Measurements from ENCODE around the gene PGF. TPM values are rescaled to one million over a fixed set of nuclear protein-coding genes. Genes with fewer than 3 reads are reported as not detected.

Gene PGF
- total and polyA plus RNA-seq, 2 of the 13 experiments (the other 11 are each of a cell fraction or from before 2014, with no cell fraction given): 10.7 to 27.5 TPM

DNA sequence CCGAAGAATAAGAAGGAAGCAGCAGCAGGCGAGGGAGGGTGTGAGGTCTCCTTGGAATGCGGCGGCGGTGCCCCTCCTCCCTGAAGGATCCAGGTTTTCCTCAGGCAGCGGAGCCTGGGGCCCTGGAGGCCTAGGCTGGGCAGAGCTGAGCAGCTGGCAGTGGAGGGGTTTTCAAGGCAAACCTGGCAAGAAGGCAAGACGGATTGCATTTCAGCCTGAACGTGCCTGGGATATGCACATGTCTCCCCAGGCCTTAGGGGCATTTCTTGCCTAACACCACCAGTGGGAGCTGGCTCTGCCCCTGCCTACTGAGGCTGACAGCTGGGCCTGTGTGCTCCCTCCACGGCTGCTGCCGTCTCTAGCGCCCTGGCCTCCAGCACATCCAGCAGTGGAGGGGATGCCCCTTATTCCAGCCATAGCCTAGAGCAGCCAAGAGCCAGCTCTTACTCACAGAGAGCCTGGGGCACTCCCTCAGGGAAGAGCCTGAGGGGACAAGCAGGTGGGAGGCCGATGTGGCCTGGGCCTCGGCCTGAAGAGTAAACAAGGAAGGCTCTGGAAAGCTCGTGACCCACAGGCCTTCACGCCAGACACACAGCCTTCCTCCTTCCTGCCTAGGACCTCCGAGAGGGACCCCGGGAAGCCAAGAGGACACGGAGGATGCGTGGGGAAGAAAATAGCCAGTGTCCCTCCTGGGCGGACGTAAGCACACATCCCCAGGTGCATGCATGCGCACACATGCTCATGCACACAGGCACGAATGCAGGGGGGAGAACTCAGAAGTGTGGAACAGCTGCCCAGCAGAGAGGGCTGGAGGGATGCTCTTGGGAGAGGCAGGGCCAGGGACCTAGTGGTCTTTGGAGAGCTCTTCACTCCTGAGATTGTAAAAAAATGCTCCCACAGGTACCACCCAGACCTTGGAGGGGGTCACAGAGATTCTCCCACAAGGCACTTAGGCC is 24.3 kb upstream of the PGF start:
- Histone ChIP-seq H3K27me3 (ENCODE audit: control insufficient read depth in 1 of 2, insufficient read depth in 2 of 2, low read length in 2 of 2) (peaks cover 1 to 49% of the 10 kb centered on the region in 2 experiments; a peak in 4 of 5 replicates), H2AFZ (ENCODE audit: low read length) (no peak overlapping the region), H3K27ac (ENCODE audit: extremely low read length, insufficient read depth, low read length) (no peak overlapping the region), H3K36me3 (replicated peaks in 1 of 2; ENCODE audit: control insufficient read depth in 1 of 2, insufficient read depth in 2 of 2, low read length in 2 of 2) (no peaks in the 10 kb centered on the region), H3K9me3 (ENCODE audit: low read length) (no peaks in the 10 kb centered on the region), H3K4me2 (ENCODE audit: low read depth, low read length) (peak overlapping the region; percentile 64), H3K9ac (ENCODE audit: insufficient read depth, low read depth, low read length) (peak overlapping the region; percentile 25; the same call in 1 of the 2 replicates), H3K79me2 (ENCODE audit: insufficient read depth, low read length) (no peaks in the 10 kb centered on the region), H3K4me3 (replicated peaks in 1 of 3; ENCODE audit: insufficient read depth in 1 of 3, low read depth in 2 of 3, low read length in 3 of 3) (peak overlapping the region in 2 of 3 experiments; percentile 22 to 39; a peak in 1 of 6 replicates), H3K4me1 (ENCODE audit: insufficient read depth, low read length) (peaks cover 28% of the 10 kb centered on the region), H4K20me1 (ENCODE audit: insufficient read depth, low read length) (no peaks in the 10 kb centered on the region)
- DNase-seq (ENCODE audit: low spot score): no peak
- CTCF ChIA-PET (ENCODE audit: low intra/inter-chr PET ratio, low total read pairs): no interaction called here
- FAIRE-seq: no peak
- WGBS (ENCODE audit: low lambda C conversion rate): 46% methylated on average over 11 of the region's 23 CpGs
- no TSS peak for BruUV-seq (replicated peaks)
- POLR2A ChIA-PET: interaction anchor here (0.5 to 1.4 kb wide), 7 partner anchors 11 to 265 kb away, joined by 3 to 4 read pairs (median 3); partner anchors contain the start of genes PGF and ZC2HC1C
- intact Hi-C loops (cut with micrococcal nuclease; ENCODE audit: unreplicated experiment): no loop called here
- peak; percentile 83 for ATAC-seq
- in situ Hi-C loops (cut with HindIII; ENCODE audit: extremely low pct_ligation_motif_present, low pct_unique_long_range_greater_than_20kb): no loop called here
- TF ChIP-seq MYNN (CRISPR knock-in tag; IDR thresholded peaks at IDR 0.05; ENCODE audit: low read depth): no peak
- TF ChIP-seq, protein P1, sequence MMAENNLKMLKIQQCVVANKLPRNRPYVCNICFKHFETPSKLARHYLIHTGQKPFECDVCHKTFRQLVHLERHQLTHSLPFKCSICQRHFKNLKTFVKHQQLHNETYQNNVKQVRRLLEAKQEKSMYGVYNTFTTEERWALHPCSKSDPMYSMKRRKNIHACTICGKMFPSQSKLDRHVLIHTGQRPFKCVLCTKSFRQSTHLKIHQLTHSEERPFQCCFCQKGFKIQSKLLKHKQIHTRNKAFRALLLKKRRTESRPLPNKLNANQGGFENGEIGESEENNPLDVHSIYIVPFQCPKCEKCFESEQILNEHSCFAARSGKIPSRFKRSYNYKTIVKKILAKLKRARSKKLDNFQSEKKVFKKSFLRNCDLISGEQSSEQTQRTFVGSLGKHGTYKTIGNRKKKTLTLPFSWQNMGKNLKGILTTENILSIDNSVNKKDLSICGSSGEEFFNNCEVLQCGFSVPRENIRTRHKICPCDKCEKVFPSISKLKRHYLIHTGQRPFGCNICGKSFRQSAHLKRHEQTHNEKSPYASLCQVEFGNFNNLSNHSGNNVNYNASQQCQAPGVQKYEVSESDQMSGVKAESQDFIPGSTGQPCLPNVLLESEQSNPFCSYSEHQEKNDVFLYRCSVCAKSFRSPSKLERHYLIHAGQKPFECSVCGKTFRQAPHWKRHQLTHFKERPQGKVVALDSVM (CRISPR knock-in tag; IDR thresholded peaks at IDR 0.05): 0 out of 2 replicates have a peak, but pooled peaks have one; percentile 43
- TF ChIP-seq LRRFIP1 (CRISPR knock-in tag; conservative IDR thresholded peaks at IDR 0.05): no peak
- 0 out of 2 replicates have a peak, but pooled peaks have one; percentile 29 for TF ChIP-seq ZFP91 (CRISPR knock-in tag; IDR thresholded peaks at IDR 0.05; ENCODE audit: borderline replicate concordance)
- TF ChIP-seq SAP130 (CRISPR knock-in tag; IDR thresholded peaks at IDR 0.05; ENCODE audit: low read depth): peak; percentile 32
- TF ChIP-seq, protein P2, sequence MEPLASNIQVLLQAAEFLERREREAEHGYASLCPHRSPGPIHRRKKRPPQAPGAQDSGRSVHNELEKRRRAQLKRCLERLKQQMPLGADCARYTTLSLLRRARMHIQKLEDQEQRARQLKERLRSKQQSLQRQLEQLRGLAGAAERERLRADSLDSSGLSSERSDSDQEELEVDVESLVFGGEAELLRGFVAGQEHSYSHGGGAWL (CRISPR knock-in tag; IDR thresholded peaks at IDR 0.05): no peak
- TF ChIP-seq RFX1 (IDR thresholded peaks at IDR 0.05): no peak
- peak; percentile 27; the same call in 1 of the 2 replicates for TF ChIP-seq ZNF772 (CRISPR knock-in tag; IDR thresholded peaks at IDR 0.05)
- no peak for TF ChIP-seq NFIC (IDR thresholded peaks at IDR 0.05; ENCODE audit: low read length)
- TF ChIP-seq ZSCAN9 (CRISPR knock-in tag; IDR thresholded peaks at IDR 0.05; ENCODE audit: borderline replicate concordance): no peak
- TF ChIP-seq ZNF20 (CRISPR knock-in tag; IDR thresholded peaks at IDR 0.05): no peak
- TF ChIP-seq ZFX (CRISPR knock-in tag; IDR thresholded peaks at IDR 0.05; ENCODE audit: low read depth): peak; percentile 84
- 0 out of 2 replicates have a peak, but pooled peaks have one; percentile 26 for TF ChIP-seq GATAD1 (CRISPR knock-in tag; IDR thresholded peaks at IDR 0.05)
- peak; percentile 67 for TF ChIP-seq ZFY (CRISPR knock-in tag; IDR thresholded peaks at IDR 0.05)
- peak; percentile 44; the same call in 1 of the 2 replicates for TF ChIP-seq RNF2 (conservative IDR thresholded peaks at IDR 0.05; ENCODE audit: low read depth)
- TF ChIP-seq PREB (CRISPR knock-in tag; IDR thresholded peaks at IDR 0.05): no peak
